Neutrophil (primary cell): ENCODE data around the gene FBXL17.

Experiments
- H3K27ac ChIP-seq: fragments of 200-600 bp; sonication (generic); 2 replicates; pipeline ENCODE4 v1.5.1; 2016; ENCODE audit warnings: mild to moderate bottlenecking, moderate library complexity
- H3K27me3 ChIP-seq: fragments of 200-600 bp; sonication (generic); 2 replicates; pipeline ENCODE4 v1.6.0; 2016; ENCODE audit warnings: mild to moderate bottlenecking
- H3K36me3 ChIP-seq: fragments of 200-600 bp; sonication (generic); 2 replicates; pipeline ENCODE4 v1.5.1; 2017
- H3K4me1 ChIP-seq, 2 experiments: fragments of 200-600 bp in 1 of 2; sonication (generic) in 1 of 2; 1 replicate in 1 of 2; 2 replicates in 1 of 2; pipeline versions ENCODE4 v1.5.1 to v1.6.1; 2013 to 2016; ENCODE audit warnings: low read depth in 1 of 2, low read length in 1 of 2, mild to moderate bottlenecking in 1 of 2, moderate library complexity in 1 of 2; ENCODE audit not compliant: control insufficient read depth in 1 of 2, insufficient read depth in 1 of 2
- H3K4me3 ChIP-seq, 2 experiments: fragments of 200-600 bp in 1 of 2; sonication (generic) in 1 of 2; 1 replicate in 1 of 2; 2 replicates in 1 of 2; pipeline ENCODE4 v1.5.1; 2013 to 2016; ENCODE audit warnings: low read depth in 1 of 2, low read length in 1 of 2, mild to moderate bottlenecking in 1 of 2, moderate library complexity in 1 of 2
- H3K9me3 ChIP-seq: fragments of 200-600 bp; sonication (generic); 2 replicates; pipeline ENCODE4 v1.5.1; 2016
- TF ChIP-seq, protein P1 (sequence below): fragments of 200-600 bp; sonication (generic); IDR thresholded peaks from 2 replicates; pipeline ENCODE4 v1.5.1; 2016; ENCODE audit warnings: antibody characterized with exemption

The FBXL17 gene

GRCh38 chr5:107861565-107861964, 520.3 kb downstream of the FBXL17 start:
- Histone ChIP-seq H3K27me3 (no peaks in the 10 kb centered on the region), H3K4me1 (no peaks in the 10 kb centered on the region), H3K9me3 (no peaks in the 10 kb centered on the region), H3K36me3 (no peaks in the 10 kb centered on the region), H3K4me3 (no peak overlapping the region), H3K27ac (no peak overlapping the region)
- TF ChIP-seq, protein P1, sequence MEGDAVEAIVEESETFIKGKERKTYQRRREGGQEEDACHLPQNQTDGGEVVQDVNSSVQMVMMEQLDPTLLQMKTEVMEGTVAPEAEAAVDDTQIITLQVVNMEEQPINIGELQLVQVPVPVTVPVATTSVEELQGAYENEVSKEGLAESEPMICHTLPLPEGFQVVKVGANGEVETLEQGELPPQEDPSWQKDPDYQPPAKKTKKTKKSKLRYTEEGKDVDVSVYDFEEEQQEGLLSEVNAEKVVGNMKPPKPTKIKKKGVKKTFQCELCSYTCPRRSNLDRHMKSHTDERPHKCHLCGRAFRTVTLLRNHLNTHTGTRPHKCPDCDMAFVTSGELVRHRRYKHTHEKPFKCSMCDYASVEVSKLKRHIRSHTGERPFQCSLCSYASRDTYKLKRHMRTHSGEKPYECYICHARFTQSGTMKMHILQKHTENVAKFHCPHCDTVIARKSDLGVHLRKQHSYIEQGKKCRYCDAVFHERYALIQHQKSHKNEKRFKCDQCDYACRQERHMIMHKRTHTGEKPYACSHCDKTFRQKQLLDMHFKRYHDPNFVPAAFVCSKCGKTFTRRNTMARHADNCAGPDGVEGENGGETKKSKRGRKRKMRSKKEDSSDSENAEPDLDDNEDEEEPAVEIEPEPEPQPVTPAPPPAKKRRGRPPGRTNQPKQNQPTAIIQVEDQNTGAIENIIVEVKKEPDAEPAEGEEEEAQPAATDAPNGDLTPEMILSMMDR: no peak

- Histone ChIP-seq H3K4me3 (no peak overlapping the region), H3K9me3 (no peaks in the 10 kb centered on the region), H3K4me1 (no peaks in the 10 kb centered on the region), H3K27ac (no peak overlapping the region), H3K36me3 (no peaks in the 10 kb centered on the region), H3K27me3 (no peaks in the 10 kb centered on the region)
- TF ChIP-seq, protein P1: no peak
Measured at GRCh38 chr5:107860044-107860443, 521.9 kb downstream of the FBXL17 start.

DNA sequence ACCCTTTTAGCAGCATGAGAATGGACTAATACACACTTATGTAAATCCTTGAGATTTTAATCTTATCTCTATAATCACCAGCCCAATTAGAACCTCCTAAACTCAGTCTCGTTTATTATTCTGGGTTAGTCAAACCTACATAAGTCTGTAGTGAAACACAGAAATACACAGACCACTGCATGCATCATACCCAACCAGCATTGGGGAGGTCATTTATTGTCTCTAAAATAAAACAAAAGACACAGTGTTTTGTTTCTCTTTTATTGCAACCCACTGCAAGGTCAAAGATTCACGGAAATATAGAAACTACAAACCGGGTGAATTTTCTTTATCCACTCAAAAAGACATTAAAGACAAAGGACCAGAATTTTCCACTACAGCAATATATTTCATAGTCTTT, 523.1 kb downstream of the FBXL17 start:
- H3K36me3 ChIP-seq: no peaks in the 10 kb centered on the region
- no peaks in the 10 kb centered on the region for H3K27me3 ChIP-seq
- H3K27ac ChIP-seq: no peak overlapping the region
- H3K9me3 ChIP-seq: no peaks in the 10 kb centered on the region
- H3K4me3 ChIP-seq: no peak overlapping the region
- no peaks in the 10 kb centered on the region for H3K4me1 ChIP-seq
- TF ChIP-seq, protein P1: no peak

DNA sequence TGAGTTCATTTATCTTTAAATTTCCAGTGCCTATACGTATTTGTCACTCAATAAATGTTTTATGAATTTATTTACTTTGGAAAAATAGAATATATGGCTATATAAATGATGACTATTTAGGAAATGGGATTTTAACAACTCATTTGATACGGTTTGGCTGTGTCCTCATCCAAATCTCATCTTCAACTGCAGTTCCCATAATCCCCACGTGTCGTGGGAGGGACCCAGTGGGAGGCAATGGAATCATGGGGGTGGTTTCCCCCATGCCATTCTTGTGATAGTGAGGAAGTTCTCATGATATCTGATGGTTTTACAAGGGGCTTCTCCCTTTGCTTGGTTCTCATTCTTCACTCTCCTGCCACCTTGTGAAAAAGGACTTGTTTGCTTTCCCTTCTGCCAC, 523.6 kb downstream of the FBXL17 start:
- Histone ChIP-seq H3K9me3 (no peaks in the 10 kb centered on the region), H3K27me3 (no peaks in the 10 kb centered on the region), H3K27ac (no peak overlapping the region), H3K4me3 (no peak overlapping the region), H3K4me1 (no peaks in the 10 kb centered on the region), H3K36me3 (no peaks in the 10 kb centered on the region)
- TF ChIP-seq, protein P1: no peak

DNA sequence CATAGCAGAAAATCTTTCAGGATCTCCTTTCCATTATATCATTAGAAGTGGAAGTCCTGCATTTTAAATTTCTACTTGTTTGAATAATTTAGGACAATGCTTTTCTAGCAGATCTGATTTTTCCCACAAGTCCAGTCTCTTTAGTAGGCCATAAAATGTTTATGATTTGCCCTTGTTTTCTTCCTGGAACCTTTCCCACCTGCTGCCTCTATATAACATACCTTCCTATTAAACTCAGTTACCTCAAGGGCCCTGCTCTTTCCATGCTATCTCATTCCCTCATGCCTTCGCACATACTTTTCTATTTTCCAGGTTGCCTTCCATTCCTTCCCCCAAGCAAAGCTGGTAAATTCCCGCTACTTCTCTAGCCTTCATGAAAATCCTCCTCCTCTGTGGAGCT, 524.1 kb downstream of the FBXL17 start:
- no peaks in the 10 kb centered on the region for H3K9me3 ChIP-seq
- TF ChIP-seq, protein P1: no peak
- no peaks in the 10 kb centered on the region for H3K36me3 ChIP-seq
- no peak overlapping the region for H3K27ac ChIP-seq
- no peaks in the 10 kb centered on the region for H3K27me3 ChIP-seq
- no peak overlapping the region for H3K4me3 ChIP-seq
- no peaks in the 10 kb centered on the region for H3K4me1 ChIP-seq

DNA sequence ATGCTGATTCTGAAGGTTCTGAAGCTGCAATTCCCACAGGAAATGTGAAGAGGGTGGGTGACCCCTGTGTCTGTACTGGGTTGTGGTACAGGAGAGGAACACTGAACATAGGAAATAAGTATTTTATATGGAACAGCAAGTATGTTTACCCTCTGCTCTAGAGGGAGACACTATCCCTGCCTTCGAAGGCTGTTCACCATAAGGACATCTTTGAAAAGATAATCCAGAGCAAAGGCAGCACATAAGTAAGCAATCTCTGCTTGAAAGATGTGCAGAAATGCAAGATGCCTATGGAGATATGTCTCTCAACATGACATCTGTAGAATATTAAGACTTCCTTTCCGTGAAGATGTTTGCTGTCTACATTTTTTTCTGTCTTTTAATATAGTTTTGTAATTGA, 526.7 kb downstream of the FBXL17 start:
- H3K36me3 ChIP-seq: no peaks in the 10 kb centered on the region
- H3K27ac ChIP-seq: no peak overlapping the region
- TF ChIP-seq, protein P1: no peak
- H3K27me3 ChIP-seq: no peaks in the 10 kb centered on the region
- H3K9me3 ChIP-seq: no peaks in the 10 kb centered on the region
- no peak overlapping the region for H3K4me3 ChIP-seq
- no peaks in the 10 kb centered on the region for H3K4me1 ChIP-seq
